GM23338 (cell line): ENCODE results near the gene EXOC4. TPM values are rescaled to one million over a fixed set of nuclear protein-coding genes. Genes with fewer than 3 reads are reported as not detected.

Experiments
- ATAC-seq: fragments of 200-7000 bp; cut with Tn5 transposase; 3 replicates; pipeline ENCODE4 v1.9.1; 2020
- DNase-seq: peaks from one replicate; pipeline ENCODE4 v3.0.0-alpha.2; 2015; ENCODE audit warnings: low spot score
- H2AFZ ChIP-seq: fragments of 200-600 bp; sonication (generic); 2 replicates; pipeline ENCODE4 v1.8.0; 2016; ENCODE audit warnings: antibody characterized with exemption, mild to moderate bottlenecking, moderate library complexity
- H3F3A ChIP-seq: fragments of 200-600 bp; sonication (generic); replicated peaks from 2 replicates; pipeline ENCODE4 v1.8.0; 2017; ENCODE audit warnings: antibody characterized with exemption, mixed run types, low read depth
- H3K27ac ChIP-seq: fragments of 200-600 bp; sonication (generic); 2 replicates; pipeline ENCODE4 v1.6.1; 2016; ENCODE audit warnings: low read depth
- H3K27me3 ChIP-seq: fragments of 200-600 bp; sonication (generic); 2 replicates; pipeline ENCODE4 v1.8.0; 2016; ENCODE audit warnings: mild to moderate bottlenecking, mixed run types, moderate library complexity; ENCODE audit not compliant: insufficient read depth
- H3K36me3 ChIP-seq: fragments of 200-600 bp; sonication (generic); 2 replicates; pipeline ENCODE4 v1.8.0; 2016; ENCODE audit warnings: mild to moderate bottlenecking; ENCODE audit not compliant: insufficient read depth
- H3K4me1 ChIP-seq: fragments of 200-600 bp; sonication (generic); 2 replicates; pipeline ENCODE4 v1.8.0; 2016; ENCODE audit warnings: mild to moderate bottlenecking, moderate library complexity; ENCODE audit not compliant: insufficient read depth
- H3K4me2 ChIP-seq: fragments of 200-600 bp; sonication (generic); 2 replicates; pipeline ENCODE4 v1.7.1; 2017; ENCODE audit warnings: mixed run types
- H3K4me3 ChIP-seq: fragments of 200-600 bp; sonication (generic); 2 replicates; pipeline ENCODE4 v1.6.1; 2016; ENCODE audit warnings: mixed run types
- H3K79me2 ChIP-seq: fragments of 200-600 bp; sonication (generic); replicated peaks from 2 replicates; pipeline ENCODE4 v1.8.0; 2017; ENCODE audit warnings: mild to moderate bottlenecking; ENCODE audit not compliant: insufficient read depth
- H3K9me2 ChIP-seq: fragments of 200-600 bp; sonication (generic); 2 replicates; pipeline ENCODE4 v1.8.0; 2017; ENCODE audit not compliant: insufficient read depth
- H4K20me1 ChIP-seq: fragments of 200-600 bp; sonication (generic); replicated peaks from 2 replicates; pipeline ENCODE4 v1.8.0; 2017; ENCODE audit warnings: mild to moderate bottlenecking; ENCODE audit not compliant: insufficient read depth
- H3K27ac Mint-ChIP-seq: 2 replicates; pipeline ENCODE4 v1.8.0; 2020; ENCODE audit warnings: inconsistent platforms, mild to moderate bottlenecking, moderate library complexity, mixed read lengths
- H3K27me3 Mint-ChIP-seq: 3 replicates; pipeline ENCODE4 v1.8.0; 2022; ENCODE audit warnings: low read depth, mild to moderate bottlenecking, moderate library complexity, mixed read lengths, inconsistent platforms; ENCODE audit not compliant: insufficient read depth, poor library complexity
- H3K36me3 Mint-ChIP-seq: 3 replicates; pipeline ENCODE4 v1.8.0; 2021; ENCODE audit warnings: low read depth, mild to moderate bottlenecking, inconsistent platforms, moderate library complexity, mixed read lengths
- H3K4me1 Mint-ChIP-seq: 3 replicates; pipeline ENCODE4 v1.8.0; 2020; ENCODE audit warnings: mild to moderate bottlenecking, inconsistent platforms, mixed read lengths
- H3K4me3 Mint-ChIP-seq: 3 replicates; pipeline ENCODE4 v1.8.0; 2021; ENCODE audit warnings: moderate library complexity, mild to moderate bottlenecking, inconsistent platforms, mixed read lengths
- H3K9me3 Mint-ChIP-seq: 3 replicates; pipeline ENCODE4 v1.8.0; 2020; ENCODE audit warnings: moderate library complexity, mild to moderate bottlenecking, inconsistent platforms, mixed read lengths
- CREB1 ChIP-seq: fragments of 250-450 bp; sonication (Bioruptor Pico); IDR thresholded peaks from 2 replicates; pipeline ENCODE4 v1.5.0; 2020; ENCODE audit warnings: low read depth, mild to moderate bottlenecking, moderate library complexity
- CTCF ChIP-seq, 2 experiments: fragments of 200-600 bp in 1 of 2; sonication (generic) in 1 of 2; conservative IDR thresholded peaks; 2 replicates each; pipeline versions ENCODE4 v1.5.1 to v1.6.1; 2016 to 2017; ENCODE audit warnings: antibody characterized with exemption in 2 of 2, low read depth in 2 of 2, mild to moderate bottlenecking in 2 of 2, moderate library complexity in 1 of 2
- ETS1 ChIP-seq: IDR thresholded peaks from 2 replicates; pipeline ENCODE4 v1.6.1; 2016; ENCODE audit warnings: antibody characterized with exemption
- EZH2 ChIP-seq: fragments of 200-600 bp; sonication (generic); IDR thresholded peaks from one replicate; pipeline ENCODE4 v1.8.0; 2017; ENCODE audit warnings: antibody characterized with exemption, mild to moderate bottlenecking, low read depth; ENCODE audit not compliant: unreplicated experiment
- EZH2phosphoT487 ChIP-seq: fragments of 200-600 bp; sonication (generic); IDR thresholded peaks from one replicate; pipeline ENCODE4 v1.8.1; 2018; ENCODE audit warnings: antibody characterized with exemption; ENCODE audit not compliant: unreplicated experiment
- JUNB ChIP-seq: IDR thresholded peaks from one replicate; pipeline ENCODE4 v1.6.1; 2016; ENCODE audit warnings: antibody characterized with exemption; ENCODE audit not compliant: unreplicated experiment
- NANOG ChIP-seq: IDR thresholded peaks from 2 replicates; pipeline ENCODE4 v1.6.1; 2016; ENCODE audit warnings: antibody characterized with exemption, borderline replicate concordance
- POLR2AphosphoS5 ChIP-seq: IDR thresholded peaks from 2 replicates; pipeline ENCODE4 v1.6.1; 2016; ENCODE audit warnings: antibody characterized with exemption, low read depth
- REST ChIP-seq: IDR thresholded peaks from one replicate; pipeline ENCODE4 v1.6.1; 2018; ENCODE audit warnings: antibody characterized with exemption; ENCODE audit not compliant: unreplicated experiment
- STAT1 ChIP-seq: IDR thresholded peaks from one replicate; pipeline ENCODE4 v1.6.1; 2016; ENCODE audit warnings: antibody characterized with exemption; ENCODE audit not compliant: unreplicated experiment
- ZNF114 ChIP-seq: fragments of 250-450 bp; sonication (Bioruptor Pico); IDR thresholded peaks from 2 replicates; pipeline ENCODE4 v1.5.0; 2020; ENCODE audit warnings: mild to moderate bottlenecking, moderate library complexity
- ZNF331 ChIP-seq: fragments of 250-450 bp; sonication (Bioruptor Pico); IDR thresholded peaks from 2 replicates; pipeline ENCODE4 v1.5.0; 2020; ENCODE audit warnings: low read depth, mild to moderate bottlenecking, moderate library complexity
- polyA plus RNA-seq: library from polyadenylated mRNA; unstranded; fragments of >200 nt; fragmentation: Nextera tagmentation; extraction: Ambion mirVana; gene quantifications from 2 replicates; pipeline ENCODE4 v1.2.1, GENCODE V29; 2016
- total RNA-seq: library from RNA; depleted of rRNA; stranded (reverse); fragments of >200 nt; shearing (Covaris generic); gene quantifications from 2 replicates; pipeline ENCODE4 v1.2.3, GENCODE V29; 2014

Gene EXOC4
- total and polyA plus RNA-seq, 2 experiments from 2014 or later, result 37.5 to 52.7 TPM

DNA sequence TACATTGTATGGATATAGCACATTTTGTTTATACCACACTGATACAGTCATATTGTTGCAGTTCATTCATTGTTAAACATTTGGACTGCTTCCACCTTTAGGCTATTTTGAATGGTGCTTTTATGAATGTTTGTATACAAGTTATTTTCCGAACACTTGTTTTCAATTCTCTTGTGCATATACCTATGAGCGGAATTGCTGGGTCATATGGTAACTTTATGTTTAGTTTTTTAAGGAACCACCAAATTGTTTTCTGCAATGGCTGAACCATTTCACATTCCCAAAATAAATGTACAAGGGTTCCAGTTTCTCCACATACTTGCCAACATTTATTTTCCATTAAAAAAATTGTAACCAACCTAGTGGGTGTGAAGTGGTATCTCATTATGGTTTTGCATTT, 4.0 kb upstream of the EXOC4 start (continued):
- TF ChIP-seq REST, result no peak

DNA sequence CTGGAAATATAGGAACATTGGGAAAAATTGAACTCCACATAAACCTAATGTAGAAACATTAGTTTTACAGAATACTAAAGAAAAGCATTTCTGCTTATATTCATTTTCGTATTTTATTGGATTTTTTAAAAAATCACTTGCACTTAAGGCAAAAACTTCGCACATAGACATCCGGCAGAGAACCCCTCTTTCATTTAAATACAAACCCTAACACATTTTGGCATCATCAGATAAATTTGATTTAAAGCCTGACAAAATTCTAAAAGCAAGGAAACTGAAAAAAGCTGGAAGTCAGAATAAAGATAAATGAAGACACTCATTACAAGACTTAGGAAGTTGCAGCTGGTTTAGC, 396 bp upstream of the EXOC4 start:
- H4K20me1 ChIP-seq, result no peaks in the 10 kb centered on the region
- 0 out of 2 replicates have a peak overlapping the region, but pooled peaks have one; percentile 1 for H2AFZ ChIP-seq
- Mint-ChIP-seq H3K27me3 (peaks cover 10% of the 10 kb centered on the region), H3K9me3 (no peaks in the 10 kb centered on the region), H3K36me3 (no peaks in the 10 kb centered on the region; the same call in 2 of the 3 replicates), H3K27ac (peak overlapping the region; percentile 47; the same call in 1 of the 2 replicates), H3K4me1 (peaks cover 16% of the 10 kb centered on the region), H3K4me3 (peak overlapping the region; percentile 95)
- H3F3A ChIP-seq, result no peaks in the 10 kb centered on the region
- peak overlapping the region; percentile 10; the same call in 1 of the 2 replicates for H3K4me3 ChIP-seq
- no peak overlapping the region; the same call in 1 of the 2 replicates for H3K4me2 ChIP-seq
- H3K27ac ChIP-seq, result no peak overlapping the region
- no peak for DNase-seq
- H3K79me2 ChIP-seq, result peaks cover 42% of the 10 kb centered on the region
- peaks cover 7% of the 10 kb centered on the region; the same call in 1 of the 2 replicates for H3K4me1 ChIP-seq
- H3K36me3 ChIP-seq, result no peaks in the 10 kb centered on the region
- no peaks in the 10 kb centered on the region for H3K9me2 ChIP-seq
- ATAC-seq, result no peak
- no peaks in the 10 kb centered on the region for H3K27me3 ChIP-seq
- TF ChIP-seq NANOG, result no peak
- TF ChIP-seq EZH2, result no peak
- TF ChIP-seq EZH2phosphoT487, result no peak
- TF ChIP-seq CTCF (conservative IDR thresholded peaks at IDR 0.05; ENCODE audit: low read depth in 2 of 2), result no peak
- no peak for TF ChIP-seq ZNF331 (CRISPR knock-in tag)
- no peak for TF ChIP-seq STAT1
- no peak for TF ChIP-seq REST
- no peak for TF ChIP-seq JUNB
- no peak for TF ChIP-seq ZNF114 (CRISPR knock-in tag)
- no peak for TF ChIP-seq POLR2AphosphoS5
- no peak for TF ChIP-seq ETS1
- TF ChIP-seq CREB1, result no peak
